HCT116 (cell line): ENCODE data around the gene APOM. TPM values are rescaled to one million over a fixed set of nuclear protein-coding genes. Genes with fewer than 3 reads are reported as not detected.

Source experiments
- ATAC-seq: fragments of 200-7000 bp; cut with Tn5 transposase; 2 replicates; pipeline ENCODE4 v1.9.1; 2020; ENCODE audit warnings: mild to moderate bottlenecking, moderate library complexity
- BruUV-seq: library from RNA; stranded (reverse); fragments of 400-500 nt; replicated peaks from 2 replicates; lab custom pipeline; 2021; lab: Mats Ljungman, UMichigan
- CTCF ChIA-PET: fragments of 300-600 bp; sonication (Branson Sonifier 250); formaldehyde crosslinking; loops from one replicate; lab custom pipeline; 2021; ENCODE audit warnings: antibody characterized with exemption; lab: Charles Lee
- POLR2A ChIA-PET: fragments of 300-600, 350-600 bp; sonication (Branson Sonifier 250); formaldehyde crosslinking; loops from one replicate; lab custom pipeline; 2021; ENCODE audit warnings: antibody characterized with exemption; lab: Charles Lee
- RAD21 ChIA-PET, 2 experiments: fragments of 300-600 bp; sonication (Branson Sonifier 250); formaldehyde crosslinking; loops; one replicate each; lab custom pipeline; 2023; ENCODE audit warnings: low total read pairs in 2 of 2; ENCODE audit not compliant: uncharacterized antibody in 2 of 2, unreplicated experiment in 2 of 2, low non-redundant PET in 1 of 2; lab: Charles Lee
- DNase-seq: peaks from one replicate; pipeline ENCODE4 v3.0.0-alpha.2; 2010; ENCODE audit warnings: low read depth, low spot score
- H2AFZ ChIP-seq: fragments of 200-600 bp; shearing (Covaris generic), sonication (generic); 2 replicates; pipeline ENCODE4 v1.6.1; 2017; ENCODE audit warnings: low read depth, mixed run types, mixed read lengths, antibody characterized with exemption, low read length; ENCODE audit not compliant: poor library complexity, severe bottlenecking
- H3K27ac ChIP-seq: 2 replicates; pipeline ENCODE4 v1.5.1; 2012; ENCODE audit warnings: low read depth, low read length
- H3K27me3 ChIP-seq: fragments of 200-600 bp; sonication (generic); 2 replicates; pipeline ENCODE4 v1.6.1; 2016; ENCODE audit warnings: mixed run types, low read length, mixed read lengths; ENCODE audit not compliant: insufficient read depth
- H3K36me3 ChIP-seq, 2 experiments: fragments of 200-500 bp in 1 of 2; fragments of 200-600 bp in 1 of 2; sonication (Bioruptor generic) in 1 of 2; sonication (generic) in 1 of 2; 2 replicates each; pipeline versions ENCODE4 v1.5.1 to v1.6.1; 2014 to 2016; ENCODE audit warnings: low read length in 2 of 2, inconsistent platforms in 1 of 2, mixed read lengths in 1 of 2, mixed run types in 1 of 2; ENCODE audit not compliant: insufficient read depth in 2 of 2, control insufficient read depth in 1 of 2
- H3K4me1 ChIP-seq, 2 experiments: fragments of 200-600 bp in 1 of 2; sonication (generic) in 1 of 2; 2 replicates each; pipeline versions ENCODE4 v1.5.1 to v1.6.1; 2012 to 2017; ENCODE audit warnings: low read length in 2 of 2, inconsistent platforms in 1 of 2, mild to moderate bottlenecking in 1 of 2, mixed read lengths in 1 of 2, mixed run types in 1 of 2, moderate library complexity in 1 of 2; ENCODE audit not compliant: insufficient read depth in 2 of 2, control insufficient read depth in 1 of 2
- H3K4me2 ChIP-seq: fragments of 200-600 bp; sonication (generic); 2 replicates; pipeline ENCODE4 v1.6.1; 2017; ENCODE audit warnings: mixed run types, low read length, mixed read lengths
- H3K4me3 ChIP-seq, 2 experiments: fragments of 200-600 bp in 1 of 2; sonication (generic) in 1 of 2; replicated peaks in 1 of 2; 2 replicates each; pipeline ENCODE4 v1.5.1; 2011 to 2016; ENCODE audit warnings: low read length in 2 of 2, control low read depth in 1 of 2, low read depth in 1 of 2, mild to moderate bottlenecking in 1 of 2, mixed read lengths in 1 of 2, mixed run types in 1 of 2
- H3K79me2 ChIP-seq: fragments of 200-600 bp; sonication (generic); 2 replicates; pipeline ENCODE4 v1.6.1; 2017; ENCODE audit warnings: mild to moderate bottlenecking, mixed run types, low read length, moderate library complexity, mixed read lengths; ENCODE audit not compliant: insufficient read depth
- H3K9ac ChIP-seq: fragments of 200-600 bp; sonication (generic); 2 replicates; pipeline ENCODE4 v1.6.1; 2016; ENCODE audit warnings: low read length, mixed read lengths
- H3K9me2 ChIP-seq: fragments of 200-600 bp; sonication (generic), shearing (Covaris generic); 2 replicates; pipeline ENCODE4 v1.6.1; 2017; ENCODE audit warnings: mixed run types, mild to moderate bottlenecking, moderate library complexity; ENCODE audit not compliant: insufficient read depth
- H3K9me3 ChIP-seq, 2 experiments: fragments of 200-500 bp in 1 of 2; fragments of 200-600 bp in 1 of 2; sonication (Bioruptor generic) in 1 of 2; sonication (generic) in 1 of 2; 2 replicates each; pipeline ENCODE4 v1.6.1; 2014 to 2017; ENCODE audit warnings: low read length in 2 of 2, mixed read lengths in 2 of 2, inconsistent platforms in 1 of 2, low read depth in 1 of 2, mild to moderate bottlenecking in 1 of 2, mixed run types in 1 of 2, moderate library complexity in 1 of 2; ENCODE audit not compliant: control insufficient read depth in 1 of 2, insufficient read depth in 1 of 2
- H4K20me1 ChIP-seq: fragments of 200-600 bp; sonication (generic), shearing (Covaris generic); 2 replicates; pipeline ENCODE4 v1.6.1; 2017; ENCODE audit warnings: mixed run types, mild to moderate bottlenecking, moderate library complexity; ENCODE audit not compliant: insufficient read depth
- CEBPB ChIP-seq: IDR thresholded peaks from 2 replicates; pipeline ENCODE4 v1.6.1; 2012; ENCODE audit warnings: low read depth
- EGR1 ChIP-seq: IDR thresholded peaks from 2 replicates; pipeline ENCODE4 v1.6.1; 2012; ENCODE audit warnings: low read depth
- ELF1 ChIP-seq: IDR thresholded peaks from 2 replicates; pipeline ENCODE4 v1.6.1; 2012; ENCODE audit warnings: low read depth, borderline replicate concordance
- EZH2 ChIP-seq: fragments of 200-600 bp; sonication (generic); IDR thresholded peaks from 2 replicates; pipeline ENCODE4 v1.6.1; 2017; ENCODE audit warnings: antibody characterized with exemption, mixed run types
- EZH2phosphoT487 ChIP-seq: fragments of 200-600 bp; IDR thresholded peaks from 2 replicates; pipeline ENCODE4 v1.6.1; 2018; ENCODE audit warnings: antibody characterized with exemption, borderline replicate concordance
- FOSL1 ChIP-seq: IDR thresholded peaks from 2 replicates; pipeline ENCODE4 v1.6.1; 2012; ENCODE audit warnings: low read depth
- JUND ChIP-seq: IDR thresholded peaks from 2 replicates; pipeline ENCODE4 v1.6.1; 2012
- POLR2A ChIP-seq: IDR thresholded peaks from 2 replicates; pipeline ENCODE4 v1.7.0; 2011; ENCODE audit warnings: borderline replicate concordance; ENCODE audit not compliant: insufficient read depth, insufficient read length; ENCODE audit errors: extremely low read depth
- SIN3A ChIP-seq: IDR thresholded peaks from 2 replicates; pipeline ENCODE4 v1.6.1; 2012; ENCODE audit warnings: low read depth
- SP1 ChIP-seq: IDR thresholded peaks from 2 replicates; pipeline ENCODE4 v1.6.1; 2012; ENCODE audit warnings: low read depth
- SRF ChIP-seq: IDR thresholded peaks from 2 replicates; pipeline ENCODE4 v1.6.1; 2012; ENCODE audit warnings: low read depth
- YY1 ChIP-seq: IDR thresholded peaks from 2 replicates; pipeline ENCODE4 v1.6.1; 2011; ENCODE audit warnings: low read length, low read depth, moderate library complexity, mild to moderate bottlenecking; ENCODE audit not compliant: insufficient replicate concordance; ENCODE audit errors: extremely low read depth
- ZFX ChIP-seq: fragments of 450-650 bp; IDR thresholded peaks from 2 replicates; pipeline ENCODE4 v1.6.1; 2017
- ZNF274 ChIP-seq: fragments of 200-500 bp; sonication (Bioruptor generic); IDR thresholded peaks from 2 replicates; pipeline ENCODE4 v1.6.1; 2014; ENCODE audit warnings: mild to moderate bottlenecking, low read depth, low read length, inconsistent platforms
- intact Hi-C: fragments of 100-400 bp; cut with micrococcal nuclease; formaldehyde crosslinking; loops from 2 replicates; pipeline ENCODE4 v1.10.0; 2022
- total RNA-seq: library from RNA; stranded (reverse); gene quantifications from one replicate; pipeline ENCODE4 v1.2.1, GENCODE V29; 2021; ENCODE audit not compliant: unreplicated experiment
- TF ChIP-seq, protein P1 (sequence below): IDR thresholded peaks from 2 replicates; pipeline ENCODE4 v1.6.1; 2011; ENCODE audit warnings: mild to moderate bottlenecking, low read length, moderate library complexity; ENCODE audit not compliant: insufficient replicate concordance; ENCODE audit errors: extremely low read depth
- TF ChIP-seq, protein P2 (sequence below), 3 experiments: fragments of 200-600 bp in 1 of 3; sonication (generic) in 1 of 3; IDR thresholded peaks in 2 of 3; conservative IDR thresholded peaks in 1 of 3; 2 replicates each; pipeline ENCODE4 v1.5.1; 2012 to 2017; ENCODE audit warnings: low read depth in 2 of 3, low read length in 2 of 3, antibody characterized with exemption in 1 of 3, borderline replicate concordance in 1 of 3, control low read depth in 1 of 3, mild to moderate bottlenecking in 1 of 3, mixed read lengths in 1 of 3, mixed run types in 1 of 3, moderate library complexity in 1 of 3; ENCODE audit not compliant: insufficient read depth in 1 of 3

Gene APOM
- total RNA-seq, 1 experiment from 2014 or later: 2.2 TPM

DNA sequence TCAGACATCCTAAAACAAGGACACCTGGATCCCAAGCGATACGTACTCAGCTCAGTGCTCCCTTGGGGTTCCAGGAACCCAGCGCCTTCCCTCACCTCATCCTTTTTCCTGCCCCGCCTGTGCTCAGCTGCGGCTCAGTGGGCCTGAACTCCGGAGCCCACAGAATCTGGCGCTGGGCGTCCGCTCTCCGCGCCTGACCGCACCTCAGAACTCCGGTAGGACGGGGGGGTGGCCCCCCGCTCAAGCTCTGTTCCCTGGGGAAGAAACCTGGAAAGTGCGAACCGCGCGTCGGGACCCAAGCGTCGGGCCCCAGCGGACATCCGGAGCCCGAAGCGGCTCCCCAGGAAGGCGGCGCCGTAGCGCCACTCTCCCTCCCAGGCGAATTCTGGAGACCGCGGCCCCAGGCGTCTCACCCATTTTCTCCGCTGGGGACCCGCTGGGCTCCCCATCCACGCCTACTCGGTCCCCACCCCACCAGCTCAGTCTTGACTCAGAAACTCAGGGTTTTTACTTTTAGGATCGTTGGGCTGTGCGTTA, 25.5 kb downstream of the APOM start:
- BruUV-seq: TSS peak; percentile 49
- peak; percentile 52; the same call in 1 of the 2 replicates for TF ChIP-seq ZFX
- no peak for TF ChIP-seq EGR1
- no peak for TF ChIP-seq YY1
- TF ChIP-seq, protein P1, sequence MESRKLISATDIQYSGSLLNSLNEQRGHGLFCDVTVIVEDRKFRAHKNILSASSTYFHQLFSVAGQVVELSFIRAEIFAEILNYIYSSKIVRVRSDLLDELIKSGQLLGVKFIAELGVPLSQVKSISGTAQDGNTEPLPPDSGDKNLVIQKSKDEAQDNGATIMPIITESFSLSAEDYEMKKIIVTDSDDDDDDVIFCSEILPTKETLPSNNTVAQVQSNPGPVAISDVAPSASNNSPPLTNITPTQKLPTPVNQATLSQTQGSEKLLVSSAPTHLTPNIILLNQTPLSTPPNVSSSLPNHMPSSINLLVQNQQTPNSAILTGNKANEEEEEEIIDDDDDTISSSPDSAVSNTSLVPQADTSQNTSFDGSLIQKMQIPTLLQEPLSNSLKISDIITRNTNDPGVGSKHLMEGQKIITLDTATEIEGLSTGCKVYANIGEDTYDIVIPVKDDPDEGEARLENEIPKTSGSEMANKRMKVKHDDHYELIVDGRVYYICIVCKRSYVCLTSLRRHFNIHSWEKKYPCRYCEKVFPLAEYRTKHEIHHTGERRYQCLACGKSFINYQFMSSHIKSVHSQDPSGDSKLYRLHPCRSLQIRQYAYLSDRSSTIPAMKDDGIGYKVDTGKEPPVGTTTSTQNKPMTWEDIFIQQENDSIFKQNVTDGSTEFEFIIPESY: no peak

DNA sequence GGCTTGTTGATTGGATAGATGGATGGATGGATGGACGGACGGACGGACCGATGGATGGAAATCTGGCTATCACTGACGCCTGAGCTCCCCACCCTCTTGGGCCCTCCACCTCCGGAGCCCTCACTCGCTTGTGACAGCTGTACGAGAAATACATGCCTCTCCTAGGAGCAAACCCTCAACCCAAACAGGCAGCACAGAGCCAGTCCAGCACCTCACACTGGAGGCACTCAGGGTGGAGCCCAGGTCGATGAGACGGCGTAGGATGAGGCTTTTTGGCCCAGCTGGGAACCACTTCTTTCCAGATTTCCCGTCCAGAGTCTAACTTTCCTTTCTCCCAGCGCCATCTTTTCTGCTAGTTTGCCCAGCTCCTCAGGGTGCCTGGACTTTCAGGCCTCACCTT, 27.9 kb downstream of the APOM start:
- no peaks in the 10 kb centered on the region for H3K27me3 ChIP-seq
- no peak overlapping the region for H2AFZ ChIP-seq
- H3K27ac ChIP-seq: no peak overlapping the region
- BruUV-seq: no TSS peak
- no peaks in the 10 kb centered on the region for H3K79me2 ChIP-seq
- TF ChIP-seq SIN3A (no peak), SP1 (no peak), ELF1 (no peak), EZH2 (no peak), JUND (no peak), POLR2A (no peak), CEBPB (no peak), SRF (no peak), EZH2phosphoT487 (no peak), EGR1 (no peak), FOSL1 (no peak), YY1 (no peak), ZNF274 (no peak), ZFX (no peak)
- TF ChIP-seq, protein P2, sequence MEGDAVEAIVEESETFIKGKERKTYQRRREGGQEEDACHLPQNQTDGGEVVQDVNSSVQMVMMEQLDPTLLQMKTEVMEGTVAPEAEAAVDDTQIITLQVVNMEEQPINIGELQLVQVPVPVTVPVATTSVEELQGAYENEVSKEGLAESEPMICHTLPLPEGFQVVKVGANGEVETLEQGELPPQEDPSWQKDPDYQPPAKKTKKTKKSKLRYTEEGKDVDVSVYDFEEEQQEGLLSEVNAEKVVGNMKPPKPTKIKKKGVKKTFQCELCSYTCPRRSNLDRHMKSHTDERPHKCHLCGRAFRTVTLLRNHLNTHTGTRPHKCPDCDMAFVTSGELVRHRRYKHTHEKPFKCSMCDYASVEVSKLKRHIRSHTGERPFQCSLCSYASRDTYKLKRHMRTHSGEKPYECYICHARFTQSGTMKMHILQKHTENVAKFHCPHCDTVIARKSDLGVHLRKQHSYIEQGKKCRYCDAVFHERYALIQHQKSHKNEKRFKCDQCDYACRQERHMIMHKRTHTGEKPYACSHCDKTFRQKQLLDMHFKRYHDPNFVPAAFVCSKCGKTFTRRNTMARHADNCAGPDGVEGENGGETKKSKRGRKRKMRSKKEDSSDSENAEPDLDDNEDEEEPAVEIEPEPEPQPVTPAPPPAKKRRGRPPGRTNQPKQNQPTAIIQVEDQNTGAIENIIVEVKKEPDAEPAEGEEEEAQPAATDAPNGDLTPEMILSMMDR (IDR thresholded peaks at IDR 0.05 in 2 of 3, conservative IDR thresholded peaks at IDR 0.05 in 1 of 3; ENCODE audit: borderline replicate concordance in 1 of 3, insufficient read depth in 1 of 3, low read depth in 2 of 3, low read length in 2 of 3): no peak
- DNase-seq: no peak
- peaks cover 4 to 19% of the 10 kb centered on the region in 2 experiments; a peak in 3 of 4 replicates for H3K4me1 ChIP-seq
- no peak for ATAC-seq
- peaks cover 5 to 9% of the 10 kb centered on the region in 2 experiments; a peak in 2 of 4 replicates for H3K36me3 ChIP-seq
- intact Hi-C loops: no loop called here
- ChIA-PET RAD21 (no interaction called here), POLR2A (no interaction called here), CTCF (interaction anchor here (1.6 kb wide), 1 partner anchor 90 kb away, joined by 3 read pairs; no protein-coding TSS in a partner anchor)
- no peaks in the 10 kb centered on the region for H3K9me2 ChIP-seq
- H3K4me2 ChIP-seq: no peak overlapping the region
- H4K20me1 ChIP-seq: no peaks in the 10 kb centered on the region
- no peaks in the 10 kb centered on the region for H3K9me3 ChIP-seq
- H3K9ac ChIP-seq: no peak overlapping the region
- no peak overlapping the region for H3K4me3 ChIP-seq

More for the DNA sequence above, 25.5 kb downstream of the APOM start:
- Histone ChIP-seq H3K9ac (peak overlapping the region; percentile 64), H3K9me3 (no peaks in the 10 kb centered on the region), H3K27me3 (no peaks in the 10 kb centered on the region), H3K27ac (peak overlapping the region; percentile 70), H3K79me2 (no peaks in the 10 kb centered on the region), H3K4me3 (peak overlapping the region; percentile 53 to 61), H3K9me2 (no peaks in the 10 kb centered on the region), H4K20me1 (no peaks in the 10 kb centered on the region), H3K36me3 (no peaks in the 10 kb centered on the region), H2AFZ (peak overlapping the region; percentile 57), H3K4me1 (peaks cover 4 to 19% of the 10 kb centered on the region in 2 experiments; a peak in 3 of 4 replicates), H3K4me2 (peak overlapping the region; percentile 85)
- DNase-seq (no peak), ATAC-seq (peak; percentile 67)
- intact Hi-C loops: loop anchor here (2.0 kb wide), 1 partner anchor 50 kb away; no protein-coding TSS in a partner anchor
- CTCF ChIA-PET: interaction anchor here (0.7 to 2.2 kb wide), 4 partner anchors 58 to 271 kb away, joined by 3 to 9 read pairs (median 6); partner anchors contain the start of gene MSH5
- RAD21 ChIA-PET: interaction anchor here (0.6 to 0.9 kb wide), 3 partner anchors 54 to 370 kb away, joined by 3 read pairs; no protein-coding TSS in a partner anchor
- POLR2A ChIA-PET: interaction anchor here (0.7 to 0.9 kb wide), 2 partner anchors 48 to 146 kb away, joined by 3 read pairs; partner anchors contain the start of genes DDAH2 and HSPA1B
